HL-60/S4 treated with retinoic acid at 250 ng/mL for 4 days and 3 days (cell line): ENCODE measurements around the gene TAF11L14.

Source experiments
- in situ Hi-C: fragments of 300-500 bp; cut with MboI; formaldehyde crosslinking; loops from 2 replicates; pipeline ENCODE4 v1.7.0; 2022; ENCODE audit warnings: low sequenced_read_pairs

Gene TAF11L14

DNA sequence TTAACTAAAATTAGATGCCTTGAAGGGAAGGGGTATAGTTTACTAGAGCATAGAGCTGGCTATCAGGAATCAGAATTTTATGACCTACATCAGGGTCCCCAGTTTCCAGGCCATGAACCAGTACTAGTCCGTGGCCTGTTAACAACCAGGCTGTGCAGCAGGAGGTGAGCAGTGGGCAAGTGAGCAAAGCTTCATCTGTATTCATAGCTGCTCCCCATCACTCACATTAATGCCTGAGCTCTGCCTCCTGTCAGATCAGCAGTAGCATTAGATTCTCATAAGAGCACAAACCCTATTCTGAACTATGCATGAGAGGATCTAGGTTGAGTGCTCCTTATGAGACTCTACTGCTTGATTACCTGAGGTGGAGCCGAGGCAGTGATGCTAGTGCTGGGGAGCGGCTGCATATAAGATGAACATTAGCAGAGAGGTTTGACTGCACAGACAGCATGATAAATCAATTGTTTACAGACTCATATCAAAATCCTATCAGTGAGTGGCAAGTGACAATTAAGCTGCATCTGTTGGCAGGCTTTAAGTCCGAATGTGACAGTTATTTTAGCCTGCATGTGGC is 44.6 kb downstream of the TAF11L14 start:
- in situ Hi-C loops, result no loop called here

DNA sequence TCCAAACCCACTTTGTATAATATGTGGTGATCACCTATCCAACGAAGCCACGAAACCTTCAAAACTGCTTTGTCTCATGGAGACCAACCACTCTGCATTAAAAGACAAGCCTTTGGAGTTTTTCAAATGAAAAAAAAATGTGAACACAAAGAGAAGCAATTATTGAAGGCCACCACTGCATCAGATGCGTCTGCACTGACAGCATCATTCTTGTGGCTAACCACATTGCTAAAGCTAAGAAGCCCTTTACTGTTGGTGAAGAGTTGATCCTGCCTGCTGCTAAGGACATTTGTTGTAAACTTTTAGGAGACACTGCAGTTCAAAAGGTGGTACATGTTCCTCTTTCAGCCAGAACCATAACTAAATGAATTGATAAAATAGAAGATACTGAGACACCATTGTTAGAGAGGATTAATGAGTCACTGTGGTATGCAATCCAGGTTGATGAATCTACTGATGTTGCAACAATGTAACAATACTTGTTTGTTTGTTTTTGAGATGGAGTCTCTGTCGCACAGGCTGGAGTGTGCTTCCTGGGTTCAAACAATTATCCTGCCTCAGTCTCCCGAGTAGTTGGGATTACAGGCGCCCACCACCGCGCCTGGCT is 45.4 kb downstream of the TAF11L14 start:
- in situ Hi-C loops, result no loop called here

DNA sequence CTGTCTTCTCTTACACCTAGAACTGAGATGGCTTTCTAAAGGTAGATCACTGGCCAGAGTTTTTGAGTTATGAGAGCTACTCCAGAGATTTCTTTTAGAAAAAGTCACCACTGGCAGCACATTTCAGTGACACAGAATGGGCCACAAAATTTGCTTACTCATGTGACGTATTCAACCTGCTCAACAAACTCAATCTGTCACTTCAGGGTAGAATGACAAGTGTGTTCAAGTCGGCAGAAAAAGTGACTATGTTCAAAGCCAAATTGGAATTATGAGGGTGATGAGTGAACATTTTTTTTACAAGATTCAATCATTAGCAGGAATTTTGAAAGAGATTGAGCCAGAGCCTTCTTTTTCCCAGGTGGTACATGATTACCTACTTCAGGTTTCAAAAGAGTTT is 46.5 kb downstream of the TAF11L14 start:
- in situ Hi-C loops, result no loop called here
